Activated CD8-positive, alpha-beta memory T cell treated with anti-CD3 and anti-CD28 coated beads, Interleukin-2, amount 10 ng/mL, durations not matched to agents 7 days and 5 days (primary cell): ENCODE measurements around the gene KHDRBS2. TPM values are rescaled to one million over a fixed set of nuclear protein-coding genes. Genes with fewer than 3 reads are reported as not detected.
"Not testable (repeated sequence)": the region's sequence is repeated elsewhere in the genome, so short reads cannot be mapped to it uniquely, and the experiment has no call there.

Experiments used
- ATAC-seq: fragments of 150-1000 bp; cut with Tn5 transposase; one replicate; pipeline ENCODE4 v1.10.0; 2021; ENCODE audit warnings: moderate library complexity
- CTCF ChIA-PET: fragments of 350-600 bp; sonication (Branson Sonifier 250); formaldehyde crosslinking; loops from one replicate; lab custom pipeline; 2021; ENCODE audit warnings: antibody characterized with exemption; lab: Charles Lee
- DNase-seq: peaks from one replicate; pipeline ENCODE4 v3.0.0-alpha.2; 2020
- H3K27ac Mint-ChIP-seq: one replicate; pipeline ENCODE4 v1.8.0; 2021; ENCODE audit warnings: mild to moderate bottlenecking, mixed read lengths
- H3K27me3 Mint-ChIP-seq: one replicate; pipeline ENCODE4 v1.8.0; 2021; ENCODE audit warnings: mixed read lengths
- H3K36me3 Mint-ChIP-seq: one replicate; pipeline ENCODE4 v1.8.0; 2021; ENCODE audit warnings: mild to moderate bottlenecking, mixed read lengths
- H3K4me1 Mint-ChIP-seq: one replicate; pipeline ENCODE4 v1.8.0; 2021; ENCODE audit warnings: mixed read lengths
- H3K4me3 Mint-ChIP-seq: one replicate; pipeline ENCODE4 v1.8.0; 2021; ENCODE audit warnings: mild to moderate bottlenecking, moderate library complexity, mixed read lengths
- H3K9me3 Mint-ChIP-seq: one replicate; pipeline ENCODE4 v1.8.0; 2022; ENCODE audit warnings: low read depth, mixed read lengths
- total RNA-seq, 2 experiments: library from RNA; stranded (reverse); gene quantifications; one replicate each; pipeline ENCODE4 v1.2.3, GENCODE V29; 2021

The KHDRBS2 gene
- total RNA-seq, 2 experiments from 2014 or later = not detected

DNA sequence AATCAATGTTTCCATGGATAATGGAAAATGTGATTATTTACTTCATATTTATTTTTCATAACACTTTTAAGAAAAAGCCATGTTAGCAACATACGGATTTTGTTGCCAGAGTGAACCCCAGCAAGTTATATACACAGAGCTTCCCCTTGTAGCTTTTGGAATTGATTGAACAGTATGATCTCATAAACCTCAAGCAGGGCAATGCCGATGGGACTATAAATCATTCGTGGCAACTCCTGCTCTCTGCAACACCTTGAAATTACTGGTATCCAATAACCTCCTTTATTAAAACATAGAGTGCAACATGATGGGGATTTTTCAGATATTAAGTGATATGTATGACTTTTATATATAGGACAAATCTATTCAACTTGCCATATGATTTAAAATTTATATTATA, 428.5 kb downstream of the KHDRBS2 start:
- Mint-ChIP-seq H3K4me1 (no peaks in the 10 kb centered on the region), H3K4me3 (no peak overlapping the region), H3K27me3 (no peaks in the 10 kb centered on the region), H3K27ac (no peak overlapping the region), H3K36me3 (no peaks in the 10 kb centered on the region), H3K9me3 (peaks cover 18% of the 10 kb centered on the region)
- CTCF ChIA-PET = no interaction called here
- ATAC-seq = no peak
- DNase-seq = no peak

DNA sequence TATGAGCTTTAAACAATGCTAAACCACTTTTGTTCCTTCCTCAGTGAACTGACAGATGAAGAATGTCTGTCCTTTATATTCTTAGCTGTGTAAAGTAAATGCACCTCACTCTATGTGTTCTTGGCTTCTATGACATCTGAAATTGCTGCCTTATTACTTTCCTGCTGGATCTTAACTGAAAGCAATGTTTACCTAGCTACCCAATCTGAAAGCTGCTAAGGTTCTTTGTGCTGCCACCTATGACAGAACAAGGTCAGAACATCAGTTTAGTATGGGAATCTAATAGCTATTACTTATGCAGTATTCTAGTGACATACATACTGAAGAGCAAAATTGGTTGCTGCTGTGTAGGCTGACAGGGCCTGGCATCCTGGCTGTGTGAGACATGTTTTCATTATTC, 444.1 kb downstream of the KHDRBS2 start:
- Mint-ChIP-seq H3K36me3 (no peaks in the 10 kb centered on the region), H3K27me3 (no peaks in the 10 kb centered on the region), H3K4me1 (no peaks in the 10 kb centered on the region), H3K4me3 (no peak overlapping the region), H3K27ac (no peak overlapping the region), H3K9me3 (peaks cover 2% of the 10 kb centered on the region)
- ATAC-seq = no peak
- CTCF ChIA-PET = no interaction called here
- no peak for DNase-seq

DNA sequence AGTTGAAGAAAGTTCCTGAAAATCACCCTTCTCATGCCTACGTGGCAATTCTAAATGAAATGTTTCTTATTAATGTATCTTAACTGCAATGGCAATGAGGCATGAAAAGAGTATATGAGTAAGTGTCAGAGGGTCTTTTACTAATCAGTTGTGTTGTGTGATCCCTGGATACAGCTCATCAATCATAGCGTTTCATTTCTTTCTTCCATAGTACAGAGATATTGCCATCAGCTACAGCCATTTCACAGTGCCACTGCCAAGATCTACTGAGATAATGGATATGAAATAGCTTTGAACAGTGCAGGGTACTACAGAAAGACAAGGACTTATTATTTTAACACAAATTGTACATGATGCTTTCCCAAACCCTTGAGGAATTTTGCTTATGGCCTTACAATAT, 450.8 kb downstream of the KHDRBS2 start:
- Mint-ChIP-seq H3K4me1 (no peaks in the 10 kb centered on the region), H3K27me3 (no peaks in the 10 kb centered on the region), H3K9me3 (peaks cover 2% of the 10 kb centered on the region), H3K27ac (no peak overlapping the region), H3K4me3 (no peak overlapping the region), H3K36me3 (no peaks in the 10 kb centered on the region)
- no peak for DNase-seq
- ATAC-seq = no peak
- CTCF ChIA-PET = no interaction called here

DNA sequence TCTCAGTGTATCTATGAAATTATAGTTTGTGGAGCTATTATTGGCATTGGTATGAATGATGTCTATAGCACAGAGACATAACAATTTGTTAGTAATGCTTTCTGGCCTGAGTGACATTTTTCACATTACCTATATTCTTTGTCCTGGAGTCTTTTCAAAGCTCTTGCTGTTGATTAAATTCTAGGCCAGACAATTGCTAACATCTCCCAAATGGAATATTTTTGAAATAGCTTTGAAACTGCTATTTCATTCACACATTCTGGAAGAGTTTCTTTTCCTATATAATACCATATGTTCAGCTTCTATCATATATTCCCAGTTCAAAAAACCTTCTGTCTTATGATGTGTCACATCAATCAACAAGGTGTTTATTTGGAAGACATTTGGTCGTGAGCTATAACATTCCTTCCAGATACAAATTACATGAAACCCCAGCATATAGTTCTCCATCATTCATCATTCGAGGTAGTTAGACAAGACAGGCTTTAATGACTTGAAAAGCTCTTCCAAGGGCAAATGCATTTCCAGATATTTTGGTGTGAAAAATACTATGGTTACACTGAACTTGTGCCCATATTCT, 452.8 kb downstream of the KHDRBS2 start:
- ATAC-seq (no peak), DNase-seq (no peak)
- no peaks in the 10 kb centered on the region for H3K27me3 Mint-ChIP-seq
- peaks cover 2% of the 10 kb centered on the region for H3K9me3 Mint-ChIP-seq
- no peak overlapping the region for H3K27ac Mint-ChIP-seq
- H3K36me3 Mint-ChIP-seq = no peaks in the 10 kb centered on the region
- CTCF ChIA-PET = no interaction called here
- no peaks in the 10 kb centered on the region for H3K4me1 Mint-ChIP-seq
- H3K4me3 Mint-ChIP-seq = no peak overlapping the region

DNA sequence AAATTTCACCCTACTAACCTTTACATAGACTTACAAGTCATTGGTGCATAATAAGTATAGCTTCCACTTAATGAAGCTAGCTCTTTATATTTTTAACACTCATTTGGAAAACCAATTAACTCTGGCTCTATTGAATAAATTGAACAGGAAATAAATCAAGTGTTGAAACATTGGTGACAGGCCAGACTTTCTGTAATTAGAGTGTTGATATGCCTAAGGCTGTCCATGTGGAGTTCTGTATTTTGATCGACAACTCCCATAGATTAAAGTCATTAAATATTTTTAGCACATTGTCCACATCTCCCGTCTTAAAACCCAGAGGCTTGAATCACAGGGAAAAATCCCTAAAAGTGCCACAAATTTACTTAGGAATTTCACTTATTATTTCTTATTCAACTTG, 468.3 kb downstream of the KHDRBS2 start:
- no peaks in the 10 kb centered on the region for H3K36me3 Mint-ChIP-seq
- DNase-seq (no peak), ATAC-seq (no peak)
- H3K4me3 Mint-ChIP-seq = no peak overlapping the region
- no peak overlapping the region for H3K27ac Mint-ChIP-seq
- CTCF ChIA-PET = no interaction called here
- no peaks in the 10 kb centered on the region for H3K27me3 Mint-ChIP-seq
- H3K9me3 Mint-ChIP-seq = peaks cover 13% of the 10 kb centered on the region
- H3K4me1 Mint-ChIP-seq = no peaks in the 10 kb centered on the region

DNA sequence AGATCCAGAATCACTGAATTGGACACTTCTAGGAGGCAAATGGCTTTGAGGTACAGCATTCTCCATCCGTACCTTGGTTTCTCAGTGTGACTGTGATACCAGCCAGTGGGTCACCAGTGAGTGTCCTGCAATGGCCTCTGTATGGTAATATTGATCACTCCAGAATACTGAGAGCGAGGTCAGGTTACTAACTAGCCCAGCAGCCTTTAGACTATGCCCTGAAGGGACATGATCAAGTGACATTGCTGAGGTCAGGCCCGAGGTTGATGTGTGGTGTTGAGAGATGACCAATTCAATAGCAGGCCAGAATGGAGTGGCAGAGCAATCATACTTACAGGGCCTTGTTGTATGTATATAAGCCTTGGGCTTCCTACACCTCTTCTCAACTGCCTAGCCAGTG, 476.0 kb downstream of the KHDRBS2 start:
- H3K9me3 Mint-ChIP-seq = peaks cover 11% of the 10 kb centered on the region
- no peak overlapping the region for H3K4me3 Mint-ChIP-seq
- H3K27me3 Mint-ChIP-seq = no peaks in the 10 kb centered on the region
- no peaks in the 10 kb centered on the region for H3K4me1 Mint-ChIP-seq
- no peak overlapping the region for H3K27ac Mint-ChIP-seq
- no peak for ATAC-seq
- no peaks in the 10 kb centered on the region for H3K36me3 Mint-ChIP-seq
- CTCF ChIA-PET = no interaction called here
- DNase-seq = no peak

DNA sequence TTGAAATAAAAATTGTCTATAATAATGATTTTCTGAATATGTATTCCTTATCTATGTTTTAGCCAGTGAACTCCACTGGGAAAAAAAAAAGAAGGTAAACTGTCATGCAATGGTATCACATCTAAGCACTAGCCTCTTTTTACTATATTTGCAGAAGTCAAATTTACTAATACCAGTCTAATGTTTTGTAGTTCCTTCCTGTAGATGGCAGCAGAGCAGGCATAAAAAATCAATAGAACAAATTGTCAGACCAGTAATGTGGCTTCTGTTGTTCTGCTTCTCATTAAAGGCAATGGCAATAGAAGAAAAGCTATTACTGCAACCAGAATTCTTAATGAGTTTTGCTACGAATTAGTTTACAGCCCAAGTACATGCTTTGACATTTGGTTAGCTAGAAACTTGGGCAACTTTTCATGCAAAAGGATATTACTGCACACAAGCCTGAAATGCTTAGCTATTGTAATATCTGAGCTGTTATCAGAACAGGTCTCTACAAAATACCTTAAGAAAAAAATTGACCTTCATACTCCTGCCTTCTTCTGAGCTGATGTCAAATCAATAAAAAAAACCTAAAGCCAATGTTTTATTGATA, 476.9 kb downstream of the KHDRBS2 start:
- no peak for ATAC-seq
- H3K4me3 Mint-ChIP-seq = no peak overlapping the region
- no peaks in the 10 kb centered on the region for H3K4me1 Mint-ChIP-seq
- DNase-seq = no peak
- no peak overlapping the region for H3K27ac Mint-ChIP-seq
- H3K36me3 Mint-ChIP-seq = no peaks in the 10 kb centered on the region
- CTCF ChIA-PET = no interaction called here
- no peaks in the 10 kb centered on the region for H3K27me3 Mint-ChIP-seq
- H3K9me3 Mint-ChIP-seq = peaks cover 11% of the 10 kb centered on the region

DNA sequence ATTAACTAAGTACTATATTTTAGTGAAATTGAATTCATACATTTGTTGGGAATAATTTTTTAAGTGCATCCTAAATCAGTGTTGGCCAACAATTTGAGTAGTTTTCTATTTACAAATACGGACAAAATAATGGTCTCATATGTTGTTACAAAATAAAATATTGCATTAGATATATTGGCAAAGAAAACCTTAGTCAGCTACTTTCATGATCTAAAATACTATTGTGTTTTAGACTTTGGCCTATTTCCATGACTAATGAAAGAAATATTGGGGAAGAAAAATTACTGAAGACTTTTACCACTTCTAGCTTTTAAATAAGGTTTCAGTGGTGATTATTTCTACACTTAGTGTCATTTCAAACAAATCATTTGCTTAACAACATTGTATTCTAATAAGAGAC, 498.0 kb downstream of the KHDRBS2 start:
- H3K36me3 Mint-ChIP-seq = no peaks in the 10 kb centered on the region
- H3K27ac Mint-ChIP-seq = no peak overlapping the region
- peaks cover 7% of the 10 kb centered on the region for H3K9me3 Mint-ChIP-seq
- no peaks in the 10 kb centered on the region for H3K27me3 Mint-ChIP-seq
- ATAC-seq (no peak), DNase-seq (no peak)
- H3K4me1 Mint-ChIP-seq = no peaks in the 10 kb centered on the region
- H3K4me3 Mint-ChIP-seq = no peak overlapping the region
- CTCF ChIA-PET = no interaction called here

DNA sequence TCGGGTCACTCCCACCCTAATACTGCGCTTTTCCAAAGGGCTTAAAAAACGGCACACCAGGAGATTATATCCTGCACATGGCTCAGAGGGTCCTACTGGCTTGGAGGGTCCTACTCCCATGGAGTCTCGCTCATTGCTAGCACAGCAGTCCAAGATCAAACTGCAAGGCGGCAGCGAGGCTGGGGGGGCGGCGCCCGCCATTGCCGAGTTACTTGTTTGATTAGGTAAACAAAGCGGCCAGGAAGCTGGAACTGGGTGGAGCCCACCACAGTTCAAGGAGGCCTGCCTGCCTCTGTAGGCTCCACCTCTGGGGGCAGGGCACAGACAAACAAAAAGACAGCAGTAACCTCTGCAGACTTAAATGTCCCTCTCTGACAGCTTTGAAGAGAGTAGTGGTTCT, 516.6 kb downstream of the KHDRBS2 start:
- H3K4me1 Mint-ChIP-seq, H3K27ac Mint-ChIP-seq, H3K9me3 Mint-ChIP-seq, H3K4me3 Mint-ChIP-seq, H3K36me3 Mint-ChIP-seq, DNase-seq, CTCF ChIA-PET, H3K27me3 Mint-ChIP-seq, ATAC-seq: not testable (repeated sequence)

DNA sequence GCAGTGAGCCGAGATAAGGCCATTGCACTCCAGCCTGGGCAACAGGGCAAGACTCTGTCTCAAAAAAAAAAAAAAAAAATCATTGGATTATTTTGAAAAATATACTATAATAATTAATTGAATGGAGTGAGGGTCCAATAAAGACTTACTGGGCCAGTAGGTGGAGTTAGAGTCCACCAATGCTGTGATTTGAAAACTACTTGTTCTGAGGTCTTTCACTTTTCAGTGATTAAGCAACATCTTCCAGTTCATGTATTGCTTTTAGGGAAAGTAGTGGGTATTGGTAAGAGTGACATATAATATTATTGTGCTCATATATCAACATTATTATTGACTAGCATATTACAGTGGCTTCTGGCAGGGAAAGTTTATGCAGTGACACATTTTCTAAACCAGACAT, 530.3 kb downstream of the KHDRBS2 start:
- Mint-ChIP-seq H3K9me3 (peaks cover 6% of the 10 kb centered on the region), H3K4me3 (no peak overlapping the region), H3K27ac (no peak overlapping the region), H3K4me1 (no peaks in the 10 kb centered on the region), H3K36me3 (no peaks in the 10 kb centered on the region), H3K27me3 (no peaks in the 10 kb centered on the region)
- CTCF ChIA-PET = no interaction called here
- no peak for ATAC-seq
- no peak for DNase-seq

DNA sequence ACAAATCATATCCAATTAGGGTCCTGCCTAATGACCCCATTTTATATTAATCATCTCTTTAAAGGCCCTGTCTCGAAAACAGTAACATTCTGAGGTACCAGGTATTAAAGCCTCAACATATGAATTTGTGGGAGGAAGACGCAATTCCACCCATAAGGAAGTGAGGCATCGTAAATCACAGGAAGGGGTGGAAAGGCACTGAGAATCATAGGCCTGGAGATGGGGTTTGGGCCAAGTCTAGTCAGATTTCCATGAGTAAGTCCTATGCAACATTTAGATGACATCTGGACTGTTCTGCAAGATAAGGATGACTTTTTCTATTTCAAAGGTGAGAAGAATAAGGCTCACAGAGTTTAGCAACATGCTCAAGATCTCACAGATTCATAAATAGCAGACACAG, 534.0 kb downstream of the KHDRBS2 start:
- DNase-seq (no peak), ATAC-seq (no peak)
- CTCF ChIA-PET = no interaction called here
- Mint-ChIP-seq H3K36me3 (no peaks in the 10 kb centered on the region), H3K27ac (no peak overlapping the region), H3K9me3 (peaks cover 8% of the 10 kb centered on the region), H3K4me3 (no peak overlapping the region), H3K4me1 (no peaks in the 10 kb centered on the region), H3K27me3 (no peaks in the 10 kb centered on the region)

DNA sequence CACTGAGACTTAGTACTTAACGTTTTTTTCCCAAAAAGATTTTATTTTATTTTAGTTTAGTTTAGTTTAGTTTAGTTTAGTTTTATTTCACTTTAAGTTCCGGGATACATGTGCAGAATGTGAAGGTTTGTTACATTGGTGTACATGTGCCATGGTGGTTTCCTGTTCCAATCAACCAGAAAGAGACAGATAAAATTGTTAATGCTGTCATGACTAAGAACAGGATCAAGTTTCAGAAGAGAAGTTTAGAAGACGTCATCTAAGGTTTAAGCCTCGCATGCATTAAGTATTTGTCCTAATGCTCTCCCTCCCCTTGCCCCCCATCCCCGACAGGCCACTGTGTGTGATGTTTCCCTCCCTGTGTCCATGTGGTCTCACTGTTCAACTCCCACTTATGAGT, 540.0 kb downstream of the KHDRBS2 start:
- no peak for DNase-seq
- H3K27ac Mint-ChIP-seq = no peak overlapping the region
- no peaks in the 10 kb centered on the region for H3K4me1 Mint-ChIP-seq
- peaks cover 15% of the 10 kb centered on the region for H3K9me3 Mint-ChIP-seq
- H3K27me3 Mint-ChIP-seq = no peaks in the 10 kb centered on the region
- H3K4me3 Mint-ChIP-seq = no peak overlapping the region
- CTCF ChIA-PET = no interaction called here
- no peaks in the 10 kb centered on the region for H3K36me3 Mint-ChIP-seq
- ATAC-seq = no peak

DNA sequence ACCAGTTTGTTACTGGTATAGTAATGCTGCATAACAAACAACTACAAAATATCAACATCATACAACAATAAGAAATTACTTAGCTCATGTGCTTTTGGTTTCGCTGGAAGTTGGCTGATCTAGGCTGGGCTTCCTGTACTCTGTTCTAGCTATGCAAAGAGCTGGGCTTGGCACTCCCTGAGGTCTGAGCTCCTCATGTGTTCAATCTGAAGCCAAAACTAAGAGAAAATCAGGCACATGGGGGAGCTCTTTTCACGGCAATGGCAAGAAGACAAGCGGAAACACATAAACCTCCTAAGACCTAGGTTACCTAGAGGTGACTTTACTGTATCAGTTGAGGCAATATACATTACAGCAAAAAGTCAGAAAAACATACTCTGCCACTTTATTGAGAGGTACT, 574.2 kb downstream of the KHDRBS2 start:
- no peaks in the 10 kb centered on the region for H3K4me1 Mint-ChIP-seq
- no peak overlapping the region for H3K4me3 Mint-ChIP-seq
- CTCF ChIA-PET = no interaction called here

DNA sequence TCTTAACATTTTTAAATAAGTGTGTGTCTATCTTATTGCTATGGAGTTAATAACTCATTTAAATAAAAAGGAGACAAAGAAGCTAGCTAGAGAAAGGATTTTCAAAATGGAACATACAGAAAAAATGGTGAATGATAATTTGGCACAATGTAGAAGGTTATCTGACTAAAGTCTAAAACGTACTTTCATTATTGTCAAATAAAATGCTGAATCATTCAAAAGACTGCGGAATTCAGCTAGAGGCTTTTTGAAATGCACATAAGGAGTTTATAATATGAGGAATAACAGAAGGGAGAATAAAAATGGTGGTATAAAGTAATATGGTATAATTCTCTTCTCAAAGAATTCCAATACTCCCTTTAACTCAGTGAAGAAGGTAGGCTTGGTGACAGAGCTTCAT, 597.9 kb downstream of the KHDRBS2 start:
- H3K27me3 Mint-ChIP-seq = no peaks in the 10 kb centered on the region
- peaks cover 6% of the 10 kb centered on the region for H3K9me3 Mint-ChIP-seq
- H3K4me1 Mint-ChIP-seq = no peaks in the 10 kb centered on the region
- H3K4me3 Mint-ChIP-seq = no peak overlapping the region
- CTCF ChIA-PET = no interaction called here
- H3K36me3 Mint-ChIP-seq = no peaks in the 10 kb centered on the region
- no peak overlapping the region for H3K27ac Mint-ChIP-seq
- no peak for ATAC-seq
- DNase-seq = no peak

More for the DNA sequence above, 574.2 kb downstream of the KHDRBS2 start:
- DNase-seq = no peak
- ATAC-seq = no peak
- no peak overlapping the region for H3K27ac Mint-ChIP-seq
- H3K27me3 Mint-ChIP-seq = no peaks in the 10 kb centered on the region
- peaks cover 7% of the 10 kb centered on the region for H3K9me3 Mint-ChIP-seq
- no peaks in the 10 kb centered on the region for H3K36me3 Mint-ChIP-seq

DNA sequence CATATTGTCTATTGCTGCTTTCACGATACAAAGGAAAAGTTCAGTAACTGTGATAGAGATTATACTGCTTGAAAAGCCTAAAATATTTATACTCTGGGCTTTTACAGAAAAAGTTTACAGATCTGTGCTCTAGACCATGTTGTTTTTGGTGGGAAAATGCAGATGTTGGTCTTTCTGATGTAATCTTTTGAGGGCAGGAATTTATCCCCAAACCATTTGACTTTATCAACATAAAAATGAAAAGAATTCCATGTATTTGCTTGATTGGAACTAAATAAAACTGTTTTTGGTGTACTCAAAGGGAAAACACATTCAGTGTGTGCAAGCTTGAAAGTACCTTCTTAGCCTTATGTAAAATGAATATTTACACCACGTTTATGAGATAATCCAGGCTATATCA, 603.5 kb downstream of the KHDRBS2 start:
- CTCF ChIA-PET = no interaction called here
- no peaks in the 10 kb centered on the region for H3K27me3 Mint-ChIP-seq
- DNase-seq (no peak), ATAC-seq (no peak)
- H3K36me3 Mint-ChIP-seq = no peaks in the 10 kb centered on the region
- no peaks in the 10 kb centered on the region for H3K4me1 Mint-ChIP-seq
- H3K4me3 Mint-ChIP-seq = no peak overlapping the region
- no peak overlapping the region for H3K27ac Mint-ChIP-seq
- peaks cover 15% of the 10 kb centered on the region for H3K9me3 Mint-ChIP-seq
